Endothelial cell of umbilical vein (primary cell): ENCODE results near the gene SH3PXD2A. TPM values are rescaled to one million over a fixed set of nuclear protein-coding genes. Genes with fewer than 3 reads are reported as not detected.

Experiments used
- BruUV-seq: library from RNA; stranded (reverse); fragments of 400-500 nt; replicated peaks from 2 replicates; lab custom pipeline; 2021; lab: Mats Ljungman, UMichigan
- CTCF ChIA-PET: fragments of 300-600, 350-600 bp; sonication (Branson Sonifier 250); formaldehyde crosslinking; loops from one replicate; lab custom pipeline; 2021; ENCODE audit warnings: antibody characterized with exemption, inconsistent platforms; lab: Charles Lee
- POLR2A ChIA-PET: fragments of 300-600, 350-600 bp; sonication (Branson Sonifier 250); formaldehyde crosslinking; loops from one replicate; lab custom pipeline; 2021; ENCODE audit warnings: antibody characterized with exemption, inconsistent platforms; lab: Charles Lee
- DNase-seq: peaks from one replicate; pipeline ENCODE4 v3.0.0-alpha.2; 2011; ENCODE audit warnings: low read depth, low spot score
- FAIRE-seq: peaks from 2 replicates; lab custom pipeline; 2011; peaks lifted over from hg19 to GRCh38; lab: Jason Lieb, UNC
- H2AFZ ChIP-seq: 2 replicates; pipeline ENCODE4 v1.6.0; 2012; ENCODE audit warnings: low read depth, low read length, control low read depth, inconsistent platforms
- H3K27ac ChIP-seq: 2 replicates; pipeline ENCODE4 v1.5.1; 2011; ENCODE audit warnings: low read depth, mild to moderate bottlenecking, control low read depth, low read length, moderate library complexity; ENCODE audit not compliant: insufficient read depth
- H3K27me3 ChIP-seq, 2 experiments: 2 replicates each; pipeline versions ENCODE4 v1.6.0 to v1.6.1; 2011; ENCODE audit warnings: low read length in 2 of 2, mixed read lengths in 1 of 2; ENCODE audit not compliant: control insufficient read depth in 2 of 2, insufficient read depth in 2 of 2
- H3K36me3 ChIP-seq, 2 experiments: 2 replicates in 1 of 2; 3 replicates in 1 of 2; pipeline ENCODE4 v1.5.1; 2011; ENCODE audit warnings: low read length in 2 of 2, mild to moderate bottlenecking in 1 of 2, moderate library complexity in 1 of 2; ENCODE audit not compliant: control insufficient read depth in 2 of 2, insufficient read depth in 2 of 2; ENCODE audit errors: extremely low read depth in 1 of 2
- H3K4me1 ChIP-seq: 3 replicates; pipeline ENCODE4 v1.5.1; 2011; ENCODE audit warnings: mild to moderate bottlenecking, low read length; ENCODE audit not compliant: control insufficient read depth, insufficient read depth; ENCODE audit errors: extremely low read depth
- H3K4me2 ChIP-seq: 2 replicates; pipeline ENCODE4 v1.6.1; 2011; ENCODE audit warnings: low read length, control low read depth, mixed read lengths; ENCODE audit not compliant: insufficient read depth
- H3K4me3 ChIP-seq, 3 experiments: fragments of 200-600 bp in 1 of 3; sonication (generic), shearing (Covaris generic) in 1 of 3; replicated peaks in 1 of 3; 2 replicates each; pipeline ENCODE4 v1.5.1; 2011 to 2016; ENCODE audit warnings: control low read depth in 3 of 3, low read length in 3 of 3, mild to moderate bottlenecking in 2 of 3, inconsistent platforms in 1 of 3, low read depth in 1 of 3, moderate library complexity in 1 of 3; ENCODE audit not compliant: insufficient read depth in 1 of 3
- H3K79me2 ChIP-seq: 2 replicates; pipeline ENCODE4 v1.6.0; 2012; ENCODE audit warnings: low read length, inconsistent platforms; ENCODE audit not compliant: control insufficient read depth, insufficient read depth
- H3K9ac ChIP-seq: replicated peaks from 2 replicates; pipeline ENCODE3; 2011; ENCODE audit warnings: low read length, control low read depth; ENCODE audit not compliant: insufficient read depth; ENCODE audit errors: extremely low read depth
- H3K9me1 ChIP-seq: replicated peaks from 3 replicates; pipeline ENCODE4 v1.6.0; 2011; ENCODE audit warnings: mild to moderate bottlenecking, low read length; ENCODE audit not compliant: control insufficient read depth, insufficient read depth; ENCODE audit errors: extremely low read depth
- H3K9me3 ChIP-seq: replicated peaks from 2 replicates; pipeline ENCODE4 v1.5.1; 2012; ENCODE audit warnings: low read length, inconsistent platforms; ENCODE audit not compliant: control insufficient read depth, insufficient read depth
- H4K20me1 ChIP-seq: replicated peaks from 2 replicates; pipeline ENCODE3; 2011; ENCODE audit warnings: mild to moderate bottlenecking, low read length; ENCODE audit not compliant: control insufficient read depth, insufficient read depth; ENCODE audit errors: extremely low read depth
- EZH2 ChIP-seq: IDR thresholded peaks from 2 replicates; pipeline ENCODE4 v1.6.1; 2012; ENCODE audit warnings: borderline replicate concordance, low read depth, mild to moderate bottlenecking, moderate library complexity, low read length, inconsistent platforms; ENCODE audit not compliant: severe bottlenecking
- FOS ChIP-seq: IDR thresholded peaks from 2 replicates; pipeline ENCODE4 v1.6.1; 2011; ENCODE audit warnings: mild to moderate bottlenecking, low read length, moderate library complexity, borderline replicate concordance; ENCODE audit not compliant: insufficient read depth
- GATA2 ChIP-seq: IDR thresholded peaks from 2 replicates; pipeline ENCODE4 v1.7.0; 2011; ENCODE audit warnings: low read depth, mild to moderate bottlenecking, moderate library complexity, mixed read lengths, low read length; ENCODE audit not compliant: insufficient read length, insufficient read depth
- JUN ChIP-seq: IDR thresholded peaks from 2 replicates; pipeline ENCODE4 v1.6.1; 2011; ENCODE audit warnings: borderline replicate concordance, low read depth; ENCODE audit not compliant: insufficient read length, insufficient read depth
- MYC ChIP-seq: IDR thresholded peaks from one replicate; pipeline ENCODE4 v1.6.1; 2011; ENCODE audit warnings: mild to moderate bottlenecking, low read depth, low read length
- POLR2A ChIP-seq: IDR thresholded peaks from 2 replicates; pipeline ENCODE4 v1.6.1; 2012; ENCODE audit warnings: low read depth, mild to moderate bottlenecking, control low read depth, low read length
- POLR2AphosphoS5 ChIP-seq: IDR thresholded peaks from 2 replicates; pipeline ENCODE4 v1.6.1; 2012; ENCODE audit warnings: low read depth, mild to moderate bottlenecking, control low read depth, low read length, moderate library complexity; ENCODE audit not compliant: insufficient read depth
- dilution Hi-C: fragments of 300-500 bp; cut with MboI; formaldehyde crosslinking; loops from one replicate; pipeline ENCODE4 v1.15.0; 2019; ENCODE audit warnings: low sequenced_read_pairs; ENCODE audit not compliant: extremely low pct_ligation_motif_present
- intact Hi-C: fragments of 100-400 bp; cut with micrococcal nuclease; formaldehyde crosslinking; loops from one replicate; pipeline ENCODE4 v1.10.0; 2022
- polyA plus RNA-seq, 4 experiments: library from polyadenylated mRNA; depleted of rRNA in 3 of 4; stranded (reverse) in 3 of 4; unstranded in 1 of 4; fragments of >200 nt; gene quantifications; 2 replicates each; pipeline versions ENCODE4 v1.2.1 to v1.2.3, GENCODE V29; 2011 to 2012; ENCODE audit warnings: missing spikeins in 1 of 4
- total RNA-seq: library from RNA; stranded (reverse); gene quantifications from 2 replicates; pipeline ENCODE4 v1.2.3, GENCODE V29; 2021
- TF ChIP-seq, protein P1 (sequence below), 2 donors: IDR thresholded peaks; 1 replicate in 1 of 2; 2 replicates in 1 of 2; pipeline ENCODE4 v1.5.1; 2011; ENCODE audit warnings: low read length in 2 of 2, mild to moderate bottlenecking in 2 of 2, moderate library complexity in 2 of 2, control low read depth in 1 of 2, inconsistent platforms in 1 of 2, low read depth in 1 of 2; ENCODE audit not compliant: insufficient read depth in 1 of 2; ENCODE audit errors: extremely low read depth in 1 of 2
- TF ChIP-seq, protein P2 (sequence below): IDR thresholded peaks from 2 replicates; pipeline ENCODE4 v1.6.1; 2011; ENCODE audit not compliant: insufficient read depth, insufficient read length

The SH3PXD2A gene
- total and polyA plus RNA-seq, 2 donors (not counting 3 experiments of a cell fraction or from before 2014, with no cell fraction given), result 1.4 to 5.1 TPM

DNA sequence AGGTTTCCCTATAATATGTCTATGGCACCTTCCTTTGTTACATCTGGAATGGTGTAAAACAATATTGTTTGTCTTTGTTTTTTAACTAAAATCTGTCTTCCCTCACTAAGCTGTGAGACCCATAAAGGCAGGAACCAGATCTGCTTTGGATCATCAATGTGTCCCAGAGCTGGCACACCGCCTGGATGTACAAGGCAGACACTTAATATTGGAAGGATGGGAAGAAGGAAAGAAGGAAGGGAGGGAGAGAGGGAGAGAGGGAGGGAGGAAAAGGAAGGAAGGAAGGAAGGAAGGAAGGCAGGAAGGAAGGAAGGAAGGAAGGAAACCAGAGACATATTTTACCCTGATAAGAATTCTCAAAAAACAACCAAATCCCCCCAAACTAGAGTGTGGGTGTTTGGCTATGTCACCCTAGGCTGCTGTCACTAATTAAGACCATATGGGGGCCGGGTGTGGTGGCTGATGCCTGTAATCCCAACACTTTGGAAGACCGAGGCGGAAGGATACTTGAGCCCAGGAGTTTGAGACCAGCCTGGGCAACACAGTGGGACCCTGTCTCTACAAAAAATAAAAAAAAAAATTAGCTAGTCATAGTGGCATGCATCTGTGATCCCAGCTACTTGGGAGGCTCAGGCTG is 59.6 kb downstream of the SH3PXD2A start:
- H3K4me1 ChIP-seq, result no peaks in the 10 kb centered on the region
- H4K20me1 ChIP-seq, result no peaks in the 10 kb centered on the region
- BruUV-seq, result no TSS peak
- no peak overlapping the region for H3K4me3 ChIP-seq
- no peaks in the 10 kb centered on the region for H3K9me1 ChIP-seq
- TF ChIP-seq POLR2A, result no peak
- no peak for TF ChIP-seq JUN
- TF ChIP-seq, protein P1, sequence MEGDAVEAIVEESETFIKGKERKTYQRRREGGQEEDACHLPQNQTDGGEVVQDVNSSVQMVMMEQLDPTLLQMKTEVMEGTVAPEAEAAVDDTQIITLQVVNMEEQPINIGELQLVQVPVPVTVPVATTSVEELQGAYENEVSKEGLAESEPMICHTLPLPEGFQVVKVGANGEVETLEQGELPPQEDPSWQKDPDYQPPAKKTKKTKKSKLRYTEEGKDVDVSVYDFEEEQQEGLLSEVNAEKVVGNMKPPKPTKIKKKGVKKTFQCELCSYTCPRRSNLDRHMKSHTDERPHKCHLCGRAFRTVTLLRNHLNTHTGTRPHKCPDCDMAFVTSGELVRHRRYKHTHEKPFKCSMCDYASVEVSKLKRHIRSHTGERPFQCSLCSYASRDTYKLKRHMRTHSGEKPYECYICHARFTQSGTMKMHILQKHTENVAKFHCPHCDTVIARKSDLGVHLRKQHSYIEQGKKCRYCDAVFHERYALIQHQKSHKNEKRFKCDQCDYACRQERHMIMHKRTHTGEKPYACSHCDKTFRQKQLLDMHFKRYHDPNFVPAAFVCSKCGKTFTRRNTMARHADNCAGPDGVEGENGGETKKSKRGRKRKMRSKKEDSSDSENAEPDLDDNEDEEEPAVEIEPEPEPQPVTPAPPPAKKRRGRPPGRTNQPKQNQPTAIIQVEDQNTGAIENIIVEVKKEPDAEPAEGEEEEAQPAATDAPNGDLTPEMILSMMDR (IDR thresholded peaks at IDR 0.05; ENCODE audit: extremely low read depth in 1 of 2, insufficient read depth in 1 of 2, low read depth in 1 of 2, low read length in 2 of 2), result no peak
- TF ChIP-seq MYC, result no peak
- no peak for TF ChIP-seq POLR2AphosphoS5
- no peak for TF ChIP-seq FOS
- TF ChIP-seq GATA2, result no peak
- no peak for TF ChIP-seq EZH2
- TF ChIP-seq, protein P2, sequence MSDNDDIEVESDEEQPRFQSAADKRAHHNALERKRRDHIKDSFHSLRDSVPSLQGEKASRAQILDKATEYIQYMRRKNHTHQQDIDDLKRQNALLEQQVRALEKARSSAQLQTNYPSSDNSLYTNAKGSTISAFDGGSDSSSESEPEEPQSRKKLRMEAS, result no peak
- DNase-seq (no peak), FAIRE-seq (no peak)
- H3K27ac ChIP-seq, result no peak overlapping the region
- POLR2A ChIA-PET, result no interaction called here
- H3K9ac ChIP-seq, result no peak overlapping the region
- no peaks in the 10 kb centered on the region for H3K27me3 ChIP-seq
- no peaks in the 10 kb centered on the region for H3K36me3 ChIP-seq
- CTCF ChIA-PET, result interaction anchor here (1.0 kb wide), 1 partner anchor 17 kb away, joined by 3 read pairs; no protein-coding TSS in a partner anchor
- no peaks in the 10 kb centered on the region for H3K79me2 ChIP-seq
- dilution Hi-C loops (no loop called here), intact Hi-C loops (no loop called here)
- no peak overlapping the region for H3K4me2 ChIP-seq
- H2AFZ ChIP-seq, result no peak overlapping the region
- H3K9me3 ChIP-seq, result no peaks in the 10 kb centered on the region
